Upper lobe of left lung (tissue), 4 donors: ENCODE data around the gene C20orf144.

Experiments used
- EP300 ChIP-seq, 4 donors: sonication (generic); formaldehyde crosslinking; IDR thresholded peaks; one replicate each; pipeline ENCODE4 v1.5.1; 2017; ENCODE audit warnings: antibody characterized with exemption in 4 of 4, control low read depth in 2 of 4
- POLR2AphosphoS5 ChIP-seq, 2 donors: sonication (generic); formaldehyde crosslinking; IDR thresholded peaks; one replicate each; pipeline ENCODE4 v1.5.1; 2017; ENCODE audit warnings: antibody characterized with exemption in 2 of 2
- TF ChIP-seq, protein P1 (sequence below), 6 experiments: fragments of 450-650 bp in 4 of 6; fragments of 200-600 bp in 2 of 6; sonication (generic) in 2 of 6; IDR thresholded peaks; one replicate each; pipeline ENCODE4 v1.5.1; 2016 to 2019; ENCODE audit warnings: antibody characterized with exemption in 6 of 6

DNA sequence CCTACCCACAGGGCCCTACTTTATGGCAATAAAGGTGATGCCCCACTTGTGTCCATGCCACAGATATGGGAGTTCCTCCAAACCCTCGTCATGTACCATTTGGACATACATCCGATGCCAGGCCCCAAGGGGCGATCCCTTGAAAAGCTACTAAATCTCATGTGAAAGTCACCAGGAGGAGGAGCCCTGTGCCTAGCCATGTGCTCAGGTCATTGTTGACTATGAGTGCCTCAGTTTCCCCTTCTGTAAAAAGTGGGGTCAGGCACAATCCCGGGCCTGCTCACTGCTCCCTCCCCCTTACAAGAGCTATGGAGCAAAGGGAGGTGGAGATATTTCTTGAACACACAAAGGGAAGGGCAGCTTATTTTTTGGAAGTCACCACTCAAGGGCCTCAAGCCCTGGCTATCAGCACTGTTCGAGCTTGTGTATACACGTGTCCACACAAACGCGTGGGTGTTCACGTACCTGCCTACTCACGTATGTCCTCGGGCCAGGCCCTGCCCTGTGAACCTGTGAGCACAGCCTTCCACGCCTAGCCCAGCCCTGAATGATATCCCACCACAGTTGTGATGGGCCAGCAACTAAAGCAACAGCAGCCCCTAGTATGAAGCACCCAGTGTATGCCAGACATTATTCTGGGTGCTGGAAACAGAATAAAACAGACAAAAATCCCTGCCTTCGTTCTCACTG is 6.5 kb downstream of the C20orf144 start:
- TF ChIP-seq POLR2AphosphoS5 (IDR thresholded peaks at IDR 0.05): no peak
- TF ChIP-seq, protein P1, sequence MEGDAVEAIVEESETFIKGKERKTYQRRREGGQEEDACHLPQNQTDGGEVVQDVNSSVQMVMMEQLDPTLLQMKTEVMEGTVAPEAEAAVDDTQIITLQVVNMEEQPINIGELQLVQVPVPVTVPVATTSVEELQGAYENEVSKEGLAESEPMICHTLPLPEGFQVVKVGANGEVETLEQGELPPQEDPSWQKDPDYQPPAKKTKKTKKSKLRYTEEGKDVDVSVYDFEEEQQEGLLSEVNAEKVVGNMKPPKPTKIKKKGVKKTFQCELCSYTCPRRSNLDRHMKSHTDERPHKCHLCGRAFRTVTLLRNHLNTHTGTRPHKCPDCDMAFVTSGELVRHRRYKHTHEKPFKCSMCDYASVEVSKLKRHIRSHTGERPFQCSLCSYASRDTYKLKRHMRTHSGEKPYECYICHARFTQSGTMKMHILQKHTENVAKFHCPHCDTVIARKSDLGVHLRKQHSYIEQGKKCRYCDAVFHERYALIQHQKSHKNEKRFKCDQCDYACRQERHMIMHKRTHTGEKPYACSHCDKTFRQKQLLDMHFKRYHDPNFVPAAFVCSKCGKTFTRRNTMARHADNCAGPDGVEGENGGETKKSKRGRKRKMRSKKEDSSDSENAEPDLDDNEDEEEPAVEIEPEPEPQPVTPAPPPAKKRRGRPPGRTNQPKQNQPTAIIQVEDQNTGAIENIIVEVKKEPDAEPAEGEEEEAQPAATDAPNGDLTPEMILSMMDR (IDR thresholded peaks at IDR 0.05): no peak
- no peak for TF ChIP-seq EP300 (IDR thresholded peaks at IDR 0.05)
